Measurements from ENCODE around the gene RNF144B. TPM values are rescaled to one million over a fixed set of nuclear protein-coding genes. Genes with fewer than 3 reads are reported as not detected.

RNF144B gene
- total RNA-seq, 3 donors from 2014 or later = 24.3 to 37.0 (median 24.8) TPM

DNA sequence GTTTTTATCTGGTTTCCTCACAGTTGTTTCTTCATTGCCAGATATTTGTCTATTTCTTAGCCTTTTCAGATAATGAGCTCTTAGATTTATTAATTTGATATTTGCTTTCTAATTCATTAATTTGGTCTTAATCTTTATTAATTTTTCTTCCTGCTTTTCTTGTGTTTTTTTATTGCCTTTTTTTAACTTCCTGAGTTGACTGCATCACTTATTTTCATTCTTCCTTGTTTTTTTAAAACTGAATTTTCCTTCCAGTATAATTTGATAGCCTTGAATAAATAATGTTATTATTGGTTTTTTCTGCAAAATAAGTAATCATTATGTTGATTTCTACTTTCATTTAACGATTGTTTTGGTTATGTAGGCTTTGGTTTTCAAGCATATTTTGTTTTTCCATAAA lies 91.5 kb downstream of the RNF144B start:
- no peaks in the 10 kb centered on the region for H3K9me3 ChIP-seq
- H3K27me3 ChIP-seq = no peaks in the 10 kb centered on the region
- H3K27ac ChIP-seq = no peak overlapping the region
- intact Hi-C loops (cut with DNase I; ENCODE audit: low total_unique reads) = no loop called here
- H3K4me1 ChIP-seq = no peaks in the 10 kb centered on the region
- no peak overlapping the region for H3K4me3 ChIP-seq
- no peaks in the 10 kb centered on the region for H3K36me3 ChIP-seq
- TF ChIP-seq, protein P1, sequence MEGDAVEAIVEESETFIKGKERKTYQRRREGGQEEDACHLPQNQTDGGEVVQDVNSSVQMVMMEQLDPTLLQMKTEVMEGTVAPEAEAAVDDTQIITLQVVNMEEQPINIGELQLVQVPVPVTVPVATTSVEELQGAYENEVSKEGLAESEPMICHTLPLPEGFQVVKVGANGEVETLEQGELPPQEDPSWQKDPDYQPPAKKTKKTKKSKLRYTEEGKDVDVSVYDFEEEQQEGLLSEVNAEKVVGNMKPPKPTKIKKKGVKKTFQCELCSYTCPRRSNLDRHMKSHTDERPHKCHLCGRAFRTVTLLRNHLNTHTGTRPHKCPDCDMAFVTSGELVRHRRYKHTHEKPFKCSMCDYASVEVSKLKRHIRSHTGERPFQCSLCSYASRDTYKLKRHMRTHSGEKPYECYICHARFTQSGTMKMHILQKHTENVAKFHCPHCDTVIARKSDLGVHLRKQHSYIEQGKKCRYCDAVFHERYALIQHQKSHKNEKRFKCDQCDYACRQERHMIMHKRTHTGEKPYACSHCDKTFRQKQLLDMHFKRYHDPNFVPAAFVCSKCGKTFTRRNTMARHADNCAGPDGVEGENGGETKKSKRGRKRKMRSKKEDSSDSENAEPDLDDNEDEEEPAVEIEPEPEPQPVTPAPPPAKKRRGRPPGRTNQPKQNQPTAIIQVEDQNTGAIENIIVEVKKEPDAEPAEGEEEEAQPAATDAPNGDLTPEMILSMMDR (IDR thresholded peaks at IDR 0.05) = no peak
- no peak for TF ChIP-seq POLR2A (IDR thresholded peaks at IDR 0.05)
- TF ChIP-seq POLR2AphosphoS5 (IDR thresholded peaks at IDR 0.05) = no peak
- DNase-seq (ENCODE audit: low spot score in 2 of 2) = no peak

DNA sequence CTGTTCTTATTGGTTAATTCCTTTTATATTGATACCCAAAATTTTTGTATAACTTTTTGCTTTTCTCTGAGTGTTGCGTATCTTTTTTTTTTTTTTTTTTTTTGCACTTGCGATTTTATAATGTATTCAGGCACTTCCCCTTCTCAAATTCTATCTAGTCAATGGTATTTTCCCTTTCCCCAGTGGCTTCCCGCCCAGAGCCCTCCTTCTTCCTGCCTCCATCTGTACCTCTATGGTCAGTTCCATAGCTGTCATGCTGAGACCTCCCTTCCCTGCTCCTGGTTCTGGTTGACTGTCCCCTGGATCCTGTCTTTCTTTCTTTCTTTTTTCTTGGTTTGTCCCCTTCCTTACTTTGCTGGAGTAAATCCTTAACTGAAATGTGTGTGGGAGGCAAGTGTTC lies 94.7 kb downstream of the RNF144B start:
- no peaks in the 10 kb centered on the region for H3K9me3 ChIP-seq
- no peak for DNase-seq (ENCODE audit: low spot score in 2 of 2)
- H3K27me3 ChIP-seq = no peaks in the 10 kb centered on the region
- intact Hi-C loops (cut with DNase I; ENCODE audit: low total_unique reads) = no loop called here
- H3K27ac ChIP-seq = no peak overlapping the region
- no peak overlapping the region for H3K4me3 ChIP-seq
- H3K4me1 ChIP-seq = no peaks in the 10 kb centered on the region
- no peaks in the 10 kb centered on the region for H3K36me3 ChIP-seq
- no peak for TF ChIP-seq POLR2AphosphoS5 (IDR thresholded peaks at IDR 0.05)
- TF ChIP-seq, protein P1 (IDR thresholded peaks at IDR 0.05) = no peak
- TF ChIP-seq POLR2A (IDR thresholded peaks at IDR 0.05) = no peak

DNA sequence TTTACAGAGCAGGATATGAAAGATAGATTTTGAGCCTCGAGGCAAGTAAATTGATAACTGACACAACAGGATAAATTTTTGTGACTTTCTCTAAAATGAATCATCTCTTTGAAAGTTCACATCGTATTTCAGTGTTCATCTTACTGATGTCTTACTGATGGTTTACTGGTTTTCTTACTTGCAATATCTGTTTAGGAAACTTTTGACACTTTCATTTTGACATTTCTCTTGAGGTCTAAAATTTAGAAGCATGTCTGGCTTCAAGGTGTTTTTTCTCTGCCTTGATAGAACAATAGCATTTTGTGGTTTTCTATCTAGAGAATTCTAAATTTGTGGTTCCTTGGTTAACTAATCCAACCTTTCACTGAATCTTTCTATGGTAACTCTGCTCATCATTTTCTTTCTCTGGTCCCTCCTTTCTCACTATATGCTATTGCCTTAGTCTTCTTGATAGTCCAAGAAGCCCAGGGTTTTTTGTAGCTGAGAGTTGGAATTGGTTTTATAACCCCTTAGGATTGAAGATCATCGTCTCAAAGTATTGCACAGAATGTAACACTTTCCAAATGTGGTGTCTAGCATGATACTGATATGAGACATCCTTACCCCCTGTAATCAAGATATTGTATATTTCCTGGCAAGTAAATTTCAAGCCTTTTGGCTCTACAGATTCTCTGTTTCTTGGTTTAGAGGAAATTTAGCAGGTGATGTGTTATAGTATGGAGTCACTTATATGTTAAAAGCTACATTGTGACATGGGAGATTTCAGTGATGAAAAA lies 98.7 kb downstream of the RNF144B start:
- no peaks in the 10 kb centered on the region for H3K4me1 ChIP-seq
- no peak overlapping the region for H3K4me3 ChIP-seq
- no peak for DNase-seq (ENCODE audit: low spot score in 2 of 2)
- TF ChIP-seq POLR2AphosphoS5 (IDR thresholded peaks at IDR 0.05) (no peak), POLR2A (IDR thresholded peaks at IDR 0.05) (no peak)
- TF ChIP-seq, protein P1 (IDR thresholded peaks at IDR 0.05) = no peak
- no peaks in the 10 kb centered on the region for H3K36me3 ChIP-seq
- intact Hi-C loops (cut with DNase I; ENCODE audit: low total_unique reads) = no loop called here
- H3K9me3 ChIP-seq = no peaks in the 10 kb centered on the region
- no peaks in the 10 kb centered on the region for H3K27me3 ChIP-seq
- H3K27ac ChIP-seq = no peak overlapping the region

DNA sequence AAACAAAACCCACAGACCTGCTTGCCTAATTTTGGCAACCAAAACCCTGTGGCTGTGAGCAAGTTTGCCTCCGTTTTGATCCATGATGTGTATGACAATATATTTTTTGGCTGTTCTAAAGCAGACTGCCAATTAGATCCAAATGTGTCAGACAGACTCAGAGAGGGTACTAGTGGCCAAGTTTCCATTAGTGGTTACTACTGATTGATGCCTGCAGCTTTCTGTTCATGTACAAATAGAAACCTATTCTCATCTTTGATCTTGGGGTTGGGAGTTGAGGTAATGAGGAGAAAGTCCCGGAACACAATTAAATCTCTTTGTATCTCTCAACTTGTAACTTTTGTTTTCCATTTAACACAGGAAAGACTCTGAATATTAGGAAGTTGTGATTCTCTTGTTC lies 100.9 kb downstream of the RNF144B start:
- Histone ChIP-seq H3K36me3 (no peaks in the 10 kb centered on the region), H3K4me1 (no peaks in the 10 kb centered on the region), H3K9me3 (no peaks in the 10 kb centered on the region), H3K27ac (peak overlapping the region; percentile 45 to 75), H3K27me3 (no peaks in the 10 kb centered on the region), H3K4me3 (no peak overlapping the region)
- intact Hi-C loops (cut with DNase I; ENCODE audit: low total_unique reads) = no loop called here
- TF ChIP-seq POLR2AphosphoS5 (IDR thresholded peaks at IDR 0.05) (no peak), POLR2A (IDR thresholded peaks at IDR 0.05) (no peak)
- TF ChIP-seq, protein P1 (IDR thresholded peaks at IDR 0.05) = no peak
- DNase-seq (ENCODE audit: low spot score in 2 of 2) = peak in 1 of 2 donors; percentile 41

DNA sequence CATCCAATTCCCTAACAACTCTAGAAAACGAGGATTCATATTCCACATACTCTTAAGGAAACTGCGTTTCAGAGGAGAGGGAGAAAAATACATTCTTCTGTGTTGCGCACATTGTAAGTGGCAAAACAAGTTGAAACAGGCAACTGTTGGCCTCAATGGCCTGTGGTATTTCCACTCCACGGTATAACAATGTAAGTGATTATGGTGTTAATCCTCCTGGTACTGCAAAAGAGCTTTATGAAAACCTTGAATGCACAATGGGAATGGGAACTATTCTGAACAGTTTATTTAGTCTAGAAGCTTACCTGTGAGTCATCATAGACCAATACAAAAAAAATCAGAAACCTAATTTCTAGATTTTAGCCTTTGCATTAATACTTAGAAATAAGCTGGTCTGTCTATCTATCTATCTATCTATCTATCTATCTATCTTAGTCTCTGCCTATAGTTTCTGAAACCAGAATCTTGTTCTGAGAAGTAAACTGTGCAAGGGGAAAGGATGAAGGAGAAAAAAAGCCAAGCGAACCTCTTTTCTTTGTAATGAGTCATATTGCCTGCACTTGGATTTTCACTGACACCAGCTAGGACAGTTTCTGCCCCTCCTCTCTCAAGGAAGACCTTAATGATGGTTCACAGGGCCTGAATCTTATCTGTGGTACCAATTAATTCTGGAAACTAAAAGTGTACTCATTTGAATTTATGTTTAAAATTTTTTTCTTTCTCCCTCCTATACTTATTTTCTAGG lies 101.5 kb downstream of the RNF144B start:
- intact Hi-C loops (cut with DNase I; ENCODE audit: low total_unique reads) = no loop called here
- peaks cover 0 to 2% of the 10 kb centered on the region in 2 donors for H3K4me1 ChIP-seq
- TF ChIP-seq, protein P1 (IDR thresholded peaks at IDR 0.05) = no peak
- TF ChIP-seq POLR2AphosphoS5 (IDR thresholded peaks at IDR 0.05) = peak in 1 of 3 donors; percentile 20
- H3K9me3 ChIP-seq = no peaks in the 10 kb centered on the region
- DNase-seq (ENCODE audit: low spot score in 2 of 2) = peak in 1 of 2 donors; percentile 57
- no peaks in the 10 kb centered on the region for H3K27me3 ChIP-seq
- no peak overlapping the region for H3K4me3 ChIP-seq
- H3K27ac ChIP-seq = peak overlapping the region; percentile 45 to 75
- H3K36me3 ChIP-seq = no peaks in the 10 kb centered on the region
